UCSD-AML1 (cell line): Measurements from ENCODE around the gene SERPINA12.
"Not testable (repeated sequence)": the region's sequence is repeated elsewhere in the genome, so short reads cannot be mapped to it uniquely, and the experiment has no call there.

ENCODE experiments used
- DNase-seq: peaks from one replicate; lab custom pipeline; 2025; ENCODE audit not compliant: unreplicated experiment; lab: John Stamatoyannopoulos, UW

The SERPINA12 gene

DNA sequence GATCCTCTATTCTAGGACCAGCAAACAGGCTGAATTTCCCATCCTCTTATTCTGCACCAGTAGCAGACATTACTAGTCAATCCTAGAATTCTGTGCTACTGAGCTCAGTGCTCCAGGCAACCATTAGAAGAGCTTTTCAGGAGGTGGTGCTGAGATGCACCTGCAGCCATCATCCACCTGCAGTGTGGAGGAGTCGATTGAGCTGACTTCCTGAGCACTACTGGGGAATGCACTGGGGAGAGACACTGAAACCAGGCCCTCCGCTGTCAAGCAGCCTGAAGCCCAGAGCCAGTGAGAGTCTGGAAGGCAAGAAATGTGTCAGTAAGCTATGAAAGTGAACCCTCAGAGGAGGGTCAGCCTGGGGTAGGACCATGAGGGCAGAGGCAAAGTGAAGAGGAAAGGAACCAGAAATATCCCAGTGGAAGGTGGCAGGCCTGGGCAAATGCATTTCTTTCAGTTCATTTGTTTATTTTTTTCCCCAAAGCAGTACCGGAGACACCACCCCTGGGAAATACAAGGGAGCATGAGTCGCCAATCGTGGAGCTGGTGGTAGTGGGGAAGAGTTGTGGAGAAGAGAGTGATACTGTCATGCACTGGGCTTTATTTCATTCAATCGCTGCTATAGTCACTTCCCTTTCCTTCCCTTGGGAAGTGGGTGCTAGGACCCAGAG, 28.9 kb upstream of the SERPINA12 start:
- no peak for DNase-seq

DNA sequence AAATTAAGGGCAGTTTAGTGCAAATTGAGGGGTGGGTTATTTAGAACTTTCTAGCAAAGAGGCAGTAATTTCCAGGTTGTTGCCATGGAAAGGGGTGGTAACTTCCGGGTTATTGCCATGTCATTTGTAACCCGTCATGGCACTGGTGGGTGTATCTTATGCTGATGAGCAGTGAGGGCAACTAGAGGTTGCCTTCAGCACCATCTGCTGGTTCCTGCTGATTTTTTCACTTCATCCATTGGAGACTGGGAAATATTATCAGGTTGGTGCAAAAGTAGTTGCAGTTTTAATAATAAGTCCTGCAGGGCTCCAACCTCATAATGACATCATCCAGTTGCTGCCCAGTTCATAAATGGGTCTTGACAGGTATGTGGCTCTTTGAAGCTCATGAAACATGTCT, 27.6 kb upstream of the SERPINA12 start:
- DNase-seq = no peak

DNA sequence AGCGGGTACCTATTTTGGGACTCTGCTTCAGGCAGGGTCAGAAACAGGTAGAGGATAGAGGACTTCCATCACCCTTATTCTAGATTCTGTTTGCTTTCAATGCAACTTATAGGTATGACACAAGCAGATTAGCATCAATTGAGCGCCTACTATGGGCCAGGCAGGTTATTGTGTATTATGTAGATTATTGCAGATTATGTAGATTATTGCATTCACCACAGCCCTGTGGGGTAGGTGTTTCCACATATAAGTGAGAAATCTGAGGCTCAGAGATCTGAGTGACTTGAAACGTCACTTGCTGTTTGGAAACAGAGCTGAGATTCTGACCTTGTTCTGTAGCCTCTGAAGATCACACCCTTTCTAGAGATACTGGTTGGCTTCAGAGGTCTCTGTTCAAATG, 26.2 kb upstream of the SERPINA12 start:
- DNase-seq = no peak

DNA sequence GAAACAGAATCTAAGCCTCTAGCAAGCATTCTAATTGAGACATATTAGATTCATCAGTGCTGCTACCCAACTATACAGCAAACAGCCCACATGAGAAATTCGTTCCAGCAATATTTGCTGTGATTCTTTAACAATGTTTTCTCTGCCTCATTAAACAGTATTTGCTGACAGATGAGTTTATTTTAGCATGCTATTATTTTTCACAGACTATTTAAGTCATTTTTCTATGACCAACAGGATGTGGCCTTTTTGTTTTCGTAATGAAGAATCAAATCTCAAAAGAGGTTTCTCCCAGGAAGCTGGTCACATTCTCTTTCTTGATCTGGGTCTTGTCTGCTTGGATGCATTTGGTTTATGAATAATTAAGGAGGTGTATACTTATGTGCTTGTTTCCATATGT, 23.2 kb upstream of the SERPINA12 start:
- no peak for DNase-seq

DNA sequence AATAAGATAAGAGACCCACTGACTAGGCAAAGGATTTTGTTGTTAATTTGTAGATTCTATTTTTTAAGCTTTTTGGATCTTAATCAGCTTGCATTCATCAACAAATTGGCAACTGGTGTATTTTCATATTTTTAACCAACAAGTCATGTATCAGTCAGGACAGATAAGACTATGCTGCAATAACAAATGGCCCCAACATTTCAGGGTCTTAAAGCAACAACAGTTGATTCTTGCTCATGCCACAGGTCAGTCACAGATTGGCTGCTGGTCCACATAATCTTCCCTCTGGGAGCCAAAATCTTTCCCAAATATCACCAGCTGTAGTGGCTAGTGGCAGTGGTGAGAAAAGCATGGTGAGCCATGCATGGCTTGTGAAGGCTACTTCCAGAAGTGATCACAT, 21.9 kb upstream of the SERPINA12 start:
- no peak for DNase-seq

DNA sequence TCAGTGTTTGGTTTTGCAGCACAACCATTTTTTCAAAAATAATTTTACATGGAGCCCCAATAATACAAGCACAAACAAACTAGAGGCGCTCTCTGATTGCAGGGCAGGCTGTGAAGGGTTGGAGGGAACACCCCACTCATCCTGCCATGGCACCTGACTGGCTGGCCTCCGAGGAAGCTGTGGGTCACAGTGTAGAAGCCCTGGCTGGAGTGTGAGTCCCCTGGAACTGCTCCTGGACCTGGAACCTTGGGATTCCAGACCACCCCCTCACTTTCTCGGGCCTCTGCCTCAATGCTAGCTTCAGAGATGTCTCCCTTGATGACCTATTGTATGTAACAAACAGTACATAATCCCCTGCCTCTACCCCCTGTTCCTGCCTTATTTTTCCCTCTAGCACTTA, 14.8 kb upstream of the SERPINA12 start:
- DNase-seq = no peak

DNA sequence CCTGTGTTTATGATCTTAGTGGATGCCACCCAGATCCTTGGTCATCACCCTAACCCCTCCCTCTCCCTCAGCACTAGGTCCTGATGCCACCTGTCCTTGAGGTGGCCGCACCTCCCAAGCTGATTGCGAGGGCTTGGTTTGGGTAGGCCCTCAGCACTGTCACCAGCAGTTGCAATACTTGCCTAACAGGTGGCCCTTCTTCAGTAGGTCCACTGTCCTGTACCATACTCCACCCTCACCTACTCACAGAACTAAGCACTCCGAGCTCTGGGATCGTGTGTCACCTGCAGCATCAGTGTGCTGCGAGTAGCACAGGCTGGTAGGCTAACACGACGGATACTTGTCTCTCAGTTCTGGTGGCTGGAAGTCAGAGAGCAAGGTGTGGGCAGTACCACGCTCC, 14.0 kb upstream of the SERPINA12 start:
- DNase-seq = no peak

DNA sequence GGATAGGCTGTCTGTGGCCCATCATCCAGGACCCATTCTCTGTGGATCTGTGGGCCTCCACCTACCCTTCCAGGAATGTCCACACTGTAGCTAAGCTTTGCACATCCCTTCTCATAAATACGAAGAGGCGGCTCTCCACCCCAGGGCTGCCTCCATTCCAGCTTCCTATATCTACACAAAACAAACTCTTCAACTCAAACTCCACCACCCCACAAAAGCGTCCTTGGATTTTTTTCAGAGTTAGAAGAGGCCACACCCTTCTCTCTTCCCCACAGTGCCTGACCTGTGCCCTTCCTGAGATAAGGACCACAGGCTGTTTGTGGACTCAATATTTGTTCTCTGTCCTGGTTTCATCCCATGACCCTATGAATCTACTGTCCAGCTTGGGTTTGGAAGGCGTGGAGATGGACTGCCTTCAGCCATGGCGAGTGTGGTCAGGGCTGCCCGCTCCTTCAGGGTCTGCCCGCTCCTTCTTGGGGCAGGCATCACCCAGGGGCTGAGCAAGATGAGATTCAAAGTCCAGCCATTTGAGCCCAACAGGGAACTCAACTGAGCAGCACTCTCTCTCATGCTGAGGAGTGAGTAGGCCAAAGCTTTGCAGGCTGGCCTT, 13.0 kb upstream of the SERPINA12 start:
- DNase-seq = no peak

DNA sequence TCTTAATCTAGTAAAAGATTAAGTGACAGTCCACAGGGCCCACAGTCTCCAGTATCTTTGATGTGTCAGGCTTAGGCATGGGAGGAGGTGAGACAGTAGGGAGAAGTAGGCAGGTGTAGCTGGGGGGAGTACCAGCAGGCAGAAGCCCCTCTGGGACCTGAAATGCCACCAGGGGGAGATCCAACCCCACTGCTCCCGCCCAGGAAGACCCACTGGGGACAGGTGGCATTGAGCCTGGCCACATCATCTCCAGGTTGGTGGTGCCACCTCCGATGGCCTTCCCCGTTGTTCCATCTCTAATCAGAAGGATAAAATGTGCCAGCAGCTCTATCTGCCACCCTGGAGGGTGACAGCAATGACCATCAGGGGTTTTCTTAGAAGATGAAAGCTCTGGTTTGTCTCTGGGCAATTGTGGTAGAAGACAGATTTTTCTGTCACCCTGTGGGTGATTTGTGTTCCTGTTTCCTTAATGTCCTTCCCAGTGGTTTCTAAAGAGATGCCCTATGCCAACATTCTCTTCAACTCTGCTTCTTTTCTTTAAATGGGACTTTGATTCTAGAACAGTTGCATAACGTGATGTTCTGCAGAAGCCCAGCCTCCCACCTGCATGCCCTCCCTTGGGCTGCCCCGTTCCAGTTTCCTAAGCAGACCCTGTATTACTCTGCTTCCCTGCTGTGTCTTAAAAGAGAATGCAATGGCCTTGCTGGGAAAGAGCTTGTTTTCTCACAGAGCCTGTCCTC, 12.3 kb upstream of the SERPINA12 start:
- DNase-seq = no peak

DNA sequence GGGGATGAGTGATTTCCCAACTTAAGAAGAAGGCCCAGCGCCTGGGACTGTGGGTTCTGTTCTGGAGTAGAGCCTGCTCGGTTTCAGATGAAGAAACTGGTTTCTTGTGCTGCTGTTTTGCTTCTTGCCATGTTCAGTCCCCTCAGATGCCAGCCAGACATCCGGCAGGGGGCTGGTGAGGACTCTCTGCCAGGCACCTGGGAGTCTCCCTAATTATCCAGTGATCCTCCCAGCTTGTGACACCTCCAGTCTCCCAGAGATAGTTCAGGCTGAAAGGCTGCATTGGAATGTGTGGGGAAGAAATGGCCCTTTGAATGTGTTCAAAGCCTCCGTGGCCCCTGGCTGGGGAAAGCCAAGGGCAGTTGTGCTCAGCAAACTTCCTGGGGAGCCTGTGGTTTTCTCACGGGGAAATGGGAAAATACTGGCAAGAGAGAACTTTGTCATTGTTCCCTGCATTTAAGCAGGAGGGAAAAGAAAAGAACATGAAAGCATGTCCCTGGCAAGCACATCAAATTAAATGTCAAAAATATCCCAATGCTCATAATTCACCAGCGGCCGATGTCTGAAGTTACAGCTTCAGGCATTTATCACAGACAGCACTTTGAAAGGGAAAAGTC, 8.5 kb upstream of the SERPINA12 start:
- DNase-seq = no peak

DNA sequence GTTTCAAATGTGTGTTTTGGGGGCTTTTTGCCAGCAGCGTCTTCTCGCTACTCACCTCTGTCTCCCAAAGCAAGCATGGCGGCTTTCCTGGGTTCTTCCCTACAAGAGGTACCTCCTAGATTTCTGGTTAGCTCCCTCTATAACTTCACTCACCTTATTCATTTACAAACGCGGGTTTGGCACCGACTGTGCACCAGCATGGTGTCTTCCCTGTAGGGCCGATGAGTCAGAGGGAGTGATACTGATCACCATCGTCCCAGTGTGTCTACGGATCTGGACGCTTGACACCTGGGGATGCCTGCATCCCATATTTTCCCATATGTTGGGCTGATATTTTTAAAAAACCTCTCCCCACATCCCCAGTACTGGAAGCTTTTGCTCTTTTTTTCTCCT, 8.0 kb upstream of the SERPINA12 start:
- DNase-seq = no peak

DNA sequence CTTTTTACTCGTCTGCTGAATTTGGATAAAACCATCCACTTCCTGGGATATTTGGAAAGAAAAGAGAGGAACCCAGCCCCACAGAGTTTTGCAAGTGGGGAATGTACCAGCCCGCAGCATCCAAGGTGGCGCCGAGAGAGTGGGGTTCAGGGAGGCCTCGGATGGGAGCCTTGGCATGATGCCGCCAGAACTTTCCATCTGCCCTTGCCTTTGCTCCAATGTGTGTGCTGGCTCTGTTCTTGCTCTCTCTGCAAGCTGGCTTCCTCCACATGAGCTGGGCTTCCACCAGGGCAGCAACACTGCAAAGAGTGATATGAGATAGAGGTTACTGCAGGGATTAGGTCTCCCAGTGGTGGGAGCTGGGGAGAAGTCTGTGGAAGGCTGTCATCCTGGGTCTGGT, 6.6 kb upstream of the SERPINA12 start:
- no peak for DNase-seq

DNA sequence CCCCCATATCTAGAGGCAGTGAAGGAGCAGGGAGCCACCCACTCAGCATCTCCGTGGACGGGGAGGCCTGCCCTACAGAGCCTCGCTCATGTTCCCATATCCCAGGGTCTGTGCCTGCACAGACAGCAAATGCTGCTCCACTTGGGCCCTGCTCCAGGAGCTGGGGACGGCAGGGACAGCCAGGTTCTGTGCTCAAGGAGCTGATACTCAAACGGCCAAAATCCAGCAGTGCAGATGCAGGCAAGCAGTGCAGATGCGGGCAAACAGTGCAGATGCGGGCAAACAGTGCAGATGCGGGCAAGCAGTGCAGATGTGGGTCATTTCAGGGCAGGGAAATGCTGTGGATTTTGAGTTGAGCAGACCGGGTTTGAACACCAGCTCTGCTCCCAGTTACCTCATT, 6.2 kb upstream of the SERPINA12 start:
- no peak for DNase-seq

DNA sequence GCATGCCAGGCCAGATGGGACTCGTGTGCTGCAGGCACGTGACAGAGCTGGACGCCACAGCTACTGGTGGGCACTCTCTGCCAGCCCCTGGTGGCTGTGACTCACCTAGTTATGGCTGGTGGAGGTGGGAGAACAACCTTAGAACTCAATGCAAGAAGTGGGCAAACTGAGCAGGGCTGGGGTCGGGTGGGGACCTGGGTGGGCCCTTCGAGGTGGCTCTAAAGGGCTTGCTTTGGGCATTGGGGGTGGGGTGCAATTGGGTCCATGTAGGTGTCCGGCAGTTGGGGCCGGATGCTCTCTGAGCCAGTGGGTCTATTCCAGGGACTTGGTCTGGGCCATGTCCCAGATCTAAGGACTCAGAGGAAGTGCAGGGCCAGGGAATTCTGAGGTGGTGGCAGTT, 5.1 kb upstream of the SERPINA12 start:
- no peak for DNase-seq

DNA sequence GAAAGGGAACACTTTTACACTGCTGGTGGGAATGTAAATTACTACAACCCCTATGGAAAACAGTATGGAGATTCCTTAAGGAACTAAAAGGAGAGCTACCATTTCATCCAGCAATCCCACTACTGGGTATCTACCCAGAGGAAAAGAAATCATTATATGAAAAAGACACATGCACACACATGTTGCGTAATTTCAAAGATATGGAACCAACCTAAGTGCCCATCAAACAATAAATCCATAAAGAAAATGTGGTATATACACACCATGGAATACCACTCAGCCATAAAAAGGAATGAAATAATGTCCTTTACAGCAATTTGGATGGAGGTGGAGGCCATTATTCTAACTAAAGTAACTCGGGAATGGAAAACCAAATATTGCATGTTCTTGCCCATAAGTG, 1.2 kb upstream of the SERPINA12 start:
- not testable (repeated sequence) for DNase-seq

DNA sequence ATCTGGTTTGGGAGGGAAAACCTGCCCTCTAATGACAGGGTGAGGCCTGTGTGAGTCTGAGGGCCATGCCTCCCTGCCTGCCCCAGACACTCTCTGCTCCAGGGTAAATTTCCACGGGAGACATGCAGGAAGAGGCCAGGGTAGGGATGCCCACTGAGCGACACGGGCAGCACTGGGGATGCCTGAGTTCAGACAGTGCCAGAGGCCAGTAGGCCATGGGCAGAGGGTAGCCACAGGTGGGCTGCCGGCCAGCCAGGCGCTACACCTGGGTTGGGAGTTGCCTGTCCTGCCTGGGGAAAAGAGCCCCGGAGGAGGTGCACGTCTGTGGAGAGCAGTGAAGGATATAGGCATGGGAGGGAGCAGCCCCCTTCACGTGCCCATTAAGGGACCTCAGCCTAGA, 3.6 kb downstream of the SERPINA12 start:
- no peak for DNase-seq

DNA sequence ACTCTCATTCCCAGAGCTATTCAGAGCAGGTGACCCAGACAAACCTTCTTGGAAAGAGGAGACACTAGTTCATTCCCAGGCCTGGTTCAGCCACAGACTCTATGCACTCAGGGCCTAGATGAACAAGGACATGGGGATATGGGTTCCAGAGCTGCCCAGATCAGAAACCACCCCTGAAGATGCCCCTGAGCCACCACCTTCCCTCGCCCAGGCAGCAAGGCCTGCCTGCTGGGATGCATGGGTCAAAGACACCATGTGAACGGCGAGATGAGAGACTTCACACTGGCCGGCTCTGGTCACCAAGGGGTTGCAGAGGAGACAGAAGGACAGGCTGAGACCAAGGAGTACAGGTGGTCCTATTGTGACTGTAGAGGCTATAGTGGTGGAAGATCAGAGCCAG, 4.1 kb downstream of the SERPINA12 start:
- no peak for DNase-seq

DNA sequence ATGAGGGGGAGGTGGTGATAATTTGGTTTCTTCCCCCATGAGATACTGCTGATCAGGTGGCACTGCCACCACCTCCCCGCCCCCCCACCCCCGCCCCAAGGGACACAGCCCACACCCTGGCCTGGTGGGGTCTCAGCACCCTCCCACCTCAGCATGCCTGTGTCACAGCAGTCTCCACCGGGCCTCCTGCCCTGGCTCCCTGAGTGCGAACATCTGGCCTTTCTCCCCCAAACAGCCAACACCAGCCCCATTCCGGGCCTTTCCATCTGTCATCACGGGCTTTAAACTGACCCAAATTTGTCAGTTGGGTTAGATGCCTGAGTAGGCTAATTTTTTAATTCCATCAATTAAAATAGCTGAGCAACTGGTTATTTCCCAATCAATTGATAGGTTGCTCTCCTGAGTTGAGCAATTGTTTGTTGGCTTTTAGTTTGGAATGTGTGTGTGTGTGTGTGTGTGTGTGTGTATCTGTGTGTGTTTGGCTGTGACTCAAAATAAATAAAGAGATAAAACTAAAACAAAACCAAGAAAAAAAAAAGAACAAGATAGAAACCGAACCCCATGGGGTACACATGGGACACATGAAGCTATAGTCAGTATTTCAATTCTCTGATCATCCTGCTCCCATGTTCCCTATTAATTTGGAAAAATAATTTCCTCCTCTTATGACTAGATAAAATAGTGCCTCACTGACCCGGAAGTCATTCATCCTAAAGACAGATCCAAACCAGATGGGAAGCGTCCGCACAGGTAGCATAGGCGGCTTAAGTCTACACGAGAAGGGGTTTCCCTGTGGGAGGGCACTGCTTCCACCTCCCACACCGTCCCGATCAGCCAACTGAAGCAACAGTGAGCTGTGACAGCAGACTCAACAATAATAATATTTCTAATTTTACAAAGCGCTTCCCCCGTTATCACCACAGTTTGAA, 7.4 kb downstream of the SERPINA12 start:
- DNase-seq = no peak

DNA sequence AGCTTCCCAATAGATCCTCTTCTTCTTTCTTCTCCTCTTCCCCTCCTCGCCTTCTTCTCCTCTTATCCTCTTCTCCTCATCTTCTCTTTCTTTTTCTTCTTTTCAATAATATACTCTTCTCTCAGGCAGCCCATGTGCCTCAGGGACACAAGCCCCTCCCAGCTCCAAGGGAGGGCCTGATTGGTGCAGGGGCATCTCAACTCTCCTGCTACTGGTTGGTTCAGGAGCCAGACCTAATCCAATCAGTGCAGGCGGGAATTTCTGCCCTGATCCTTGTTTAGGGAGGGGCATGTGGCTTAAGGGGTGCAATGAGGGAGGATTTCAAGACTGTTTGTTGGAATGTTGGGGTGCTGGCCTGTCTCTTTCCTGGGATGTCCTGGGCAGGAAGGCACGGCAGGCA, 9.0 kb downstream of the SERPINA12 start:
- DNase-seq = no peak

DNA sequence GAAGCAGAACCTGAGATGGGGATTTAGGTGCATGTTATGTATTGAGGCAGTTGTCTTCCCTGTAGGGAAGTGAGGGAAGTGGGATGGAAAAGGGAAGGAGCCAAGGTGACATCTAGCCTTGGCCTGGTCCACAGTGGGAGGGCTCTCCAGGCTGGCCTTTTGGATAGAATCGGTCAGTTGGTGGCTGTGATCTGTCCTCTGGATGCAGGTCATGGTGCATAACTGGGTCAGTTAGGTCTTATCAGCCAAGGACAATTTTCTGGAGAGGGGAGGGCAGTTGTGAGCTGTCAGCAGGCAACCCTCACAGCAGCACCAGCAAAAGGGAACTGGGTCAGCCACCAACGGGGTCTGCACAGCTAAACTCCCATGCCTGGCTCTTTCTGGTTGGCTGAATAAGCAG, 9.6 kb downstream of the SERPINA12 start:
- DNase-seq = no peak

DNA sequence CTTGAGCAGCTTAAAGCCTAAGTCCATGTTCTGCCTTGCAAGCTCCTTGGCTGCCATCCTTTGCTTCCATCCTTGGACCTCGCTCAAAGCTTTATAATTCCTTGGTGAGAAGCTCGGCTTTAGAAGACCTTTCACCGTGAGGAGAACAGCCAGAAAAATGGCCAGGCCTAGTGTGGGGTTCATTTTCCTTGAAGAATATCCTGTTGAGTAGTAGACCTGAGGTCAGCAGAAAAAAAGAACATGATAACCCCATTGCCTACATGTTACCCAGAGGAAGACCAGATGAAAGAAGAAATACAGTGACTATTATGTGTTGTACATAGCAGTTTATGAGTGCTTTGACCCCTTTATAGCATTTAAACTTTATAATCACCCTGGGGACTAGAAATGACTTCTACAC, 11.1 kb downstream of the SERPINA12 start:
- no peak for DNase-seq
